A673 (cell line): ENCODE measurements around the gene ASTN2. TPM values are rescaled to one million over a fixed set of nuclear protein-coding genes. Genes with fewer than 3 reads are reported as not detected.

Experiments used
- BruUV-seq: library from RNA; stranded (reverse); fragments of 400-500 nt; replicated peaks from 2 replicates; lab custom pipeline; 2021; lab: Mats Ljungman, UMichigan
- CTCF ChIA-PET: fragments of 300-600 bp; sonication (Branson Sonifier 250); formaldehyde crosslinking; loops from one replicate; lab custom pipeline; 2022; ENCODE audit warnings: antibody characterized with exemption; lab: Charles Lee
- POLR2A ChIA-PET: fragments of 300-600 bp; sonication (Branson Sonifier 250); formaldehyde crosslinking; loops from one replicate; lab custom pipeline; 2022; ENCODE audit warnings: antibody characterized with exemption; ENCODE audit not compliant: low non-redundant PET; lab: Charles Lee
- DNase-seq: peaks from one replicate; pipeline ENCODE4 v3.0.0-alpha.2; 2015; ENCODE audit warnings: low spot score
- H3K27ac ChIP-seq: fragments of 200-600 bp; sonication (generic); 2 replicates; pipeline ENCODE4 v1.5.1; 2016; ENCODE audit warnings: mixed run types, low read depth, mild to moderate bottlenecking, mixed read lengths, antibody characterized with exemption, low read length; ENCODE audit not compliant: poor library complexity, severe bottlenecking
- H3K27me3 ChIP-seq: fragments of 200-600 bp; sonication (generic); replicated peaks from 2 replicates; pipeline ENCODE4 v1.6.1; 2017; ENCODE audit warnings: mixed run types, low read depth, mild to moderate bottlenecking, mixed read lengths, antibody characterized with exemption, low read length; ENCODE audit not compliant: insufficient read depth, poor library complexity
- H3K36me3 ChIP-seq: fragments of 200-600 bp; sonication (generic); 2 replicates; pipeline ENCODE4 v1.6.1; 2016; ENCODE audit warnings: mixed run types, mild to moderate bottlenecking, mixed read lengths, antibody characterized with exemption, low read length; ENCODE audit not compliant: insufficient read depth, poor library complexity, severe bottlenecking
- H3K4me1 ChIP-seq: fragments of 200-600 bp; sonication (generic); 2 replicates; pipeline ENCODE4 v1.6.1; 2017; ENCODE audit warnings: mixed run types, mild to moderate bottlenecking, mixed read lengths, antibody characterized with exemption, low read length; ENCODE audit not compliant: insufficient read depth, poor library complexity, severe bottlenecking
- H3K4me3 ChIP-seq: fragments of 200-600 bp; sonication (generic); 2 replicates; pipeline ENCODE4 v1.5.1; 2016; ENCODE audit warnings: low read depth, mixed run types, mild to moderate bottlenecking, mixed read lengths, low read length; ENCODE audit not compliant: poor library complexity, severe bottlenecking
- H3K9me3 ChIP-seq: fragments of 200-600 bp; sonication (generic); 2 replicates; pipeline ENCODE4 v1.6.1; 2016; ENCODE audit warnings: mixed run types, low read depth, mild to moderate bottlenecking, mixed read lengths, antibody characterized with exemption, low read length; ENCODE audit not compliant: poor library complexity, severe bottlenecking
- EZH2 ChIP-seq: fragments of 200-600 bp; sonication (generic); IDR thresholded peaks from 2 replicates; pipeline ENCODE4 v1.6.1; 2017; ENCODE audit warnings: borderline replicate concordance, low read depth, mild to moderate bottlenecking, mixed read lengths, antibody characterized with exemption, low read length; ENCODE audit not compliant: poor library complexity, severe bottlenecking
- intact Hi-C: fragments of 100-400 bp; cut with micrococcal nuclease; formaldehyde crosslinking; loops from one replicate; pipeline ENCODE4 v1.10.0; 2022; ENCODE audit not compliant: unreplicated experiment
- total RNA-seq: library from RNA; stranded (reverse); gene quantifications from 2 replicates; pipeline ENCODE4 v1.2.3, GENCODE V29; 2021
- TF ChIP-seq, protein P1 (sequence below): fragments of 300-800, 200-600 bp; sonication (generic); conservative IDR thresholded peaks from 2 replicates; pipeline ENCODE4 v1.5.1; 2017; ENCODE audit warnings: low read depth, mild to moderate bottlenecking, antibody characterized with exemption, low read length, moderate library complexity, mixed read lengths

The ASTN2 gene
- total RNA-seq, 1 experiment from 2014 or later = 3.4 TPM

DNA sequence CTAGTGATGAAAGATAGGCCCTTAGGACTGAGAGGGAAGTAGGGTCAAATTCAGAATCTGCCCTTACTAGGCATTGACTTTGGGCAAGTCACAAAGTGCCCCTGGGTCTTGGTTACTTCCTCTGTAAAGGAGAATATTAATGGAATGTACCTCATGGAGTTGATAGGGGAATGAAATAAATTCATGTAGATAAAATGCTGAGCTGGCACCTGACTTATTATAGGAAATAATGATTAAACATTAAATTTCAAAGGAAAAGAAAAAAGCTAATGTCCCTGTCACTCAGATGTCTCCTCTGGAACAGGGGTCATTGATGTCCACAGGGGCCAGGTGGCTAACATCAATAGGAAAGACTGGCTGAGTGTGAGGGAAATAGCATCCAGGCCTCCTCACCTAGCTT is 406.4 kb downstream of the ASTN2 start:
- TF ChIP-seq, protein P1, sequence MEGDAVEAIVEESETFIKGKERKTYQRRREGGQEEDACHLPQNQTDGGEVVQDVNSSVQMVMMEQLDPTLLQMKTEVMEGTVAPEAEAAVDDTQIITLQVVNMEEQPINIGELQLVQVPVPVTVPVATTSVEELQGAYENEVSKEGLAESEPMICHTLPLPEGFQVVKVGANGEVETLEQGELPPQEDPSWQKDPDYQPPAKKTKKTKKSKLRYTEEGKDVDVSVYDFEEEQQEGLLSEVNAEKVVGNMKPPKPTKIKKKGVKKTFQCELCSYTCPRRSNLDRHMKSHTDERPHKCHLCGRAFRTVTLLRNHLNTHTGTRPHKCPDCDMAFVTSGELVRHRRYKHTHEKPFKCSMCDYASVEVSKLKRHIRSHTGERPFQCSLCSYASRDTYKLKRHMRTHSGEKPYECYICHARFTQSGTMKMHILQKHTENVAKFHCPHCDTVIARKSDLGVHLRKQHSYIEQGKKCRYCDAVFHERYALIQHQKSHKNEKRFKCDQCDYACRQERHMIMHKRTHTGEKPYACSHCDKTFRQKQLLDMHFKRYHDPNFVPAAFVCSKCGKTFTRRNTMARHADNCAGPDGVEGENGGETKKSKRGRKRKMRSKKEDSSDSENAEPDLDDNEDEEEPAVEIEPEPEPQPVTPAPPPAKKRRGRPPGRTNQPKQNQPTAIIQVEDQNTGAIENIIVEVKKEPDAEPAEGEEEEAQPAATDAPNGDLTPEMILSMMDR = no peak
- no peak for TF ChIP-seq EZH2
- ChIA-PET CTCF (interaction anchor here (0.5 kb wide), 1 partner anchor 271 kb away, joined by 8 read pairs; no protein-coding TSS in a partner anchor), POLR2A (no interaction called here)
- no peak overlapping the region for H3K4me3 ChIP-seq
- H3K9me3 ChIP-seq = no peaks in the 10 kb centered on the region
- H3K36me3 ChIP-seq = no peaks in the 10 kb centered on the region
- no peak overlapping the region for H3K27ac ChIP-seq
- intact Hi-C loops = no loop called here
- no TSS peak for BruUV-seq
- H3K4me1 ChIP-seq = no peaks in the 10 kb centered on the region
- no peak for DNase-seq
- H3K27me3 ChIP-seq = peaks cover under 1% of the 10 kb centered on the region

DNA sequence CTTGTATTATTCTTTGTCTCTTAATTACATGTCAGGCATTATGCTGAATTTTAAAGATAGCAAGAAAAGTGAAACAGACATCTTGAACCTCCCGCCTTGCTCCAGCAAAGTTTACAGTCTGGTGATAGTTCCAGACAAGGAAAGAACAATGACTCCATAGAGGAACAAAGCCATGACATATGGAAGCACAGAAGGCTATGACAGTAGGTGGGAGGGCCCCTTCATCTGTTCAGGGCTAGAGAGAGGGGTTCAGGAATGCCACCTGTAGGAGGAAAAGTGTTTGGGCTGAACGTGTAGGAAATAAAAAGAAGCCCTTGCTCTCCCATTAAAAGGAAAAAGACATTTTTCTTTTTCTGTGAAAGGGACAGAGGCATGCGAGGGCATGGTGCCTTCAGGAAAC is 412.2 kb downstream of the ASTN2 start:
- intact Hi-C loops = no loop called here
- no peak overlapping the region for H3K27ac ChIP-seq
- no peaks in the 10 kb centered on the region for H3K4me1 ChIP-seq
- CTCF ChIA-PET = no interaction called here
- no peaks in the 10 kb centered on the region for H3K27me3 ChIP-seq
- H3K9me3 ChIP-seq = no peaks in the 10 kb centered on the region
- no peaks in the 10 kb centered on the region for H3K36me3 ChIP-seq
- no TSS peak for BruUV-seq
- no peak for TF ChIP-seq EZH2
- TF ChIP-seq, protein P1 = no peak
- no peak overlapping the region for H3K4me3 ChIP-seq
- POLR2A ChIA-PET = no interaction called here
- no peak for DNase-seq

DNA sequence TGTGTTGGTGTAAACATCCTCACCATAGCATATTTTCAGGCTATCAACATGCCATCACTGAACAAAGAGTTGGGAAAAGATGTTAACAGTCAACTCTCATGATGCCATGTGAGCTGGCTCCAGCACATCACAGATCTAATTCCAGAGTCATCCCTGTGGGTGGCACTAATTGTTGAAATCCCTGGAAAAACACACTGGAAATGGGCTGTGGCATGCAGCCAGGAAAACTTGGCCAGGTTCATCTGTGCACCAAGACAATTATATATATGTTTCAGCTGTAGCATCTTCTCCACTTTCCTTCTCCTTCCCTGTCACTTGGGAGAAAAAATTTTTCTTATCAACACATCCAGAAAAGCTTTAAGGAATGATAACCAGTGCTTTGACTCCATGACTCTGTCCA is 414.0 kb downstream of the ASTN2 start:
- intact Hi-C loops = no loop called here
- BruUV-seq = no TSS peak
- ChIA-PET CTCF (interaction anchor here (1.1 kb wide), 1 partner anchor 10 kb away, joined by 3 read pairs; no protein-coding TSS in a partner anchor), POLR2A (no interaction called here)
- Histone ChIP-seq H3K4me3 (no peak overlapping the region), H3K27ac (no peak overlapping the region), H3K9me3 (no peaks in the 10 kb centered on the region), H3K27me3 (no peaks in the 10 kb centered on the region), H3K4me1 (no peaks in the 10 kb centered on the region), H3K36me3 (no peaks in the 10 kb centered on the region)
- no peak for DNase-seq
- TF ChIP-seq, protein P1 = no peak
- no peak for TF ChIP-seq EZH2
